Neural cell (in vitro differentiated cells): ENCODE results near the gene PHACTR2.

Experiments used
- CTCF ChIP-seq: fragments of 450-650 bp; IDR thresholded peaks from 2 replicates; pipeline ENCODE4 v1.5.1; 2014; ENCODE audit warnings: antibody characterized with exemption, mild to moderate bottlenecking, moderate library complexity; ENCODE audit not compliant: poor library complexity, severe bottlenecking
- EP300 ChIP-seq: fragments of 450-650 bp; conservative IDR thresholded peaks from 2 replicates; pipeline ENCODE4 v1.6.1; 2014; ENCODE audit warnings: antibody characterized with exemption, mild to moderate bottlenecking, moderate library complexity; ENCODE audit not compliant: poor library complexity, severe bottlenecking
- EZH2 ChIP-seq: fragments of 200-600, 300-800 bp; shearing (Covaris generic), sonication (generic); IDR thresholded peaks from 2 replicates; pipeline ENCODE4 v1.6.1; 2014; ENCODE audit warnings: antibody characterized with exemption, low read length, borderline replicate concordance, mild to moderate bottlenecking; ENCODE audit not compliant: insufficient read depth, poor library complexity, severe bottlenecking
- POLR2AphosphoS5 ChIP-seq: IDR thresholded peaks from 2 replicates; pipeline ENCODE4 v1.6.1; 2012
- RAD21 ChIP-seq: fragments of 450-650 bp; conservative IDR thresholded peaks from 2 replicates; pipeline ENCODE4 v1.6.1; 2014; ENCODE audit warnings: antibody characterized with exemption, mild to moderate bottlenecking, moderate library complexity
- REST ChIP-seq: IDR thresholded peaks from 2 replicates; pipeline ENCODE4 v1.6.1; 2012; ENCODE audit warnings: borderline replicate concordance
- SMC3 ChIP-seq: fragments of 450-650 bp; conservative IDR thresholded peaks from 2 replicates; pipeline ENCODE4 v1.6.1; 2014; ENCODE audit warnings: antibody characterized with exemption, mild to moderate bottlenecking, moderate library complexity; ENCODE audit not compliant: poor library complexity
- TAF1 ChIP-seq: IDR thresholded peaks from 2 replicates; pipeline ENCODE4 v1.6.1; 2012; ENCODE audit warnings: low read depth

- TF ChIP-seq RAD21 (no peak), REST (no peak), CTCF (no peak), EZH2 (no peak), SMC3 (no peak), POLR2AphosphoS5 (no peak), EP300 (no peak), TAF1 (no peak)
Observed at GRCh38 chr6:143762126-143762525, 84.4 kb downstream of the PHACTR2 start.
